Fibroblast of skin of left biceps (primary cell): Measurements from ENCODE around the gene NUMB.
"Not testable (repeated sequence)": the region's sequence is repeated elsewhere in the genome, so short reads cannot be mapped to it uniquely, and the experiment has no call there.

Experiments used
- DNase-seq, 2 experiments: peaks; one replicate each; pipeline ENCODE4 v3.0.0-alpha.2; 2013; ENCODE audit warnings: low read depth in 2 of 2

Gene NUMB

GRCh38 chr14:73359445-73359844 lies 98.9 kb downstream of the NUMB start:
- DNase-seq: no peak

- no peak for DNase-seq
Measured at GRCh38 chr14:73358187-73358586, 100.2 kb downstream of the NUMB start.

GRCh38 chr14:73349091-73349490 lies 109.3 kb downstream of the NUMB start:
- DNase-seq: not testable (repeated sequence)

- DNase-seq: peak in 1 of 2 experiments; percentile 1
Measured at GRCh38 chr14:73344319-73344718, 114.0 kb downstream of the NUMB start.

GRCh38 chr14:73342670-73343069 lies 115.7 kb downstream of the NUMB start:
- DNase-seq: no peak

- no peak for DNase-seq
Measured at GRCh38 chr14:73339846-73340595, 118.3 kb downstream of the NUMB start.

GRCh38 chr14:73339206-73339605 lies 119.1 kb downstream of the NUMB start:
- DNase-seq: no peak

GRCh38 chr14:73338551-73338950 lies 119.8 kb downstream of the NUMB start:
- DNase-seq: no peak

GRCh38 chr14:73333031-73333430 lies 125.3 kb downstream of the NUMB start:
- no peak for DNase-seq

- no peak for DNase-seq
Measured at GRCh38 chr14:73325630-73326299, 132.6 kb downstream of the NUMB start.

GRCh38 chr14:73325063-73325462 lies 133.3 kb downstream of the NUMB start:
- DNase-seq: no peak

GRCh38 chr14:73324533-73324932 lies 133.8 kb downstream of the NUMB start:
- no peak for DNase-seq

GRCh38 chr14:73323896-73324399 lies 134.4 kb downstream of the NUMB start:
- DNase-seq: no peak

GRCh38 chr14:73313151-73313550 lies 145.2 kb downstream of the NUMB start:
- DNase-seq: no peak

GRCh38 chr14:73312687-73313086 lies 145.7 kb downstream of the NUMB start:
- no peak for DNase-seq

GRCh38 chr14:73311708-73312030 lies 146.7 kb downstream of the NUMB start:
- no peak for DNase-seq

- not testable (repeated sequence) for DNase-seq
Measured at GRCh38 chr14:73309207-73309606, 149.1 kb downstream of the NUMB start.

- DNase-seq: no peak
Measured at GRCh38 chr14:73307261-73307660, 151.1 kb downstream of the NUMB start.

GRCh38 chr14:73305499-73305898 lies 152.8 kb downstream of the NUMB start:
- no peak for DNase-seq

- DNase-seq: no peak
Measured at GRCh38 chr14:73295198-73295796, 163.0 kb downstream of the NUMB start.

GRCh38 chr14:73293782-73294781 lies 164.3 kb downstream of the NUMB start:
- DNase-seq: no peak

GRCh38 chr14:73290279-73290678 lies 168.1 kb downstream of the NUMB start:
- no peak for DNase-seq
